DND-41 (cell line): ENCODE measurements around the gene IL3RA.

ENCODE experiments used
- ATAC-seq: fragments of 200-7000 bp; cut with Tn5 transposase; 3 replicates; pipeline ENCODE4 v1.9.1; 2021; ENCODE audit warnings: low read depth; ENCODE audit not compliant: insufficient read depth
- DNase-seq: peaks from one replicate; pipeline ENCODE4 v3.0.0-alpha.2; 2020
- H2AFZ ChIP-seq: 2 replicates; pipeline ENCODE4 v1.6.0; 2012; ENCODE audit warnings: low read depth, low read length
- H3K27ac ChIP-seq: 2 replicates; pipeline ENCODE4 v1.5.1; 2012; ENCODE audit warnings: low read length, inconsistent platforms
- H3K27me3 ChIP-seq: fragments of 200-600 bp; sonication (generic); 2 replicates; pipeline ENCODE4 v1.6.0; 2012; ENCODE audit warnings: low read length, mild to moderate bottlenecking, inconsistent platforms; ENCODE audit not compliant: insufficient read depth, poor library complexity
- H3K36me3 ChIP-seq: 2 replicates; pipeline ENCODE4 v1.5.1; 2012; ENCODE audit warnings: low read length, inconsistent platforms; ENCODE audit not compliant: insufficient read depth
- H3K4me1 ChIP-seq: 2 replicates; pipeline ENCODE4 v1.5.1; 2012; ENCODE audit warnings: mild to moderate bottlenecking, low read length; ENCODE audit not compliant: insufficient read depth
- H3K4me2 ChIP-seq: 2 replicates; pipeline ENCODE4 v1.6.0; 2012; ENCODE audit warnings: mild to moderate bottlenecking, moderate library complexity, low read length, inconsistent platforms; ENCODE audit not compliant: insufficient read depth
- H3K4me3 ChIP-seq, 2 experiments: fragments of 200-600 bp in 1 of 2; shearing (Covaris generic) in 1 of 2; 2 replicates each; pipeline ENCODE4 v1.5.1; 2012 to 2016; ENCODE audit warnings: inconsistent platforms in 2 of 2, low read length in 2 of 2, mild to moderate bottlenecking in 2 of 2, low read depth in 1 of 2, moderate library complexity in 1 of 2
- H3K79me2 ChIP-seq: 2 replicates; pipeline ENCODE4 v1.6.0; 2012; ENCODE audit warnings: low read length, inconsistent platforms; ENCODE audit not compliant: insufficient read depth
- H3K9ac ChIP-seq: 2 replicates; pipeline ENCODE4 v1.6.0; 2012; ENCODE audit warnings: low read depth, mild to moderate bottlenecking, inconsistent platforms, low read length, moderate library complexity
- H3K9me3 ChIP-seq: 2 replicates; pipeline ENCODE4 v1.5.1; 2012; ENCODE audit warnings: low read length, moderate library complexity, mild to moderate bottlenecking, inconsistent platforms; ENCODE audit not compliant: insufficient read depth, severe bottlenecking
- H4K20me1 ChIP-seq: 2 replicates; pipeline ENCODE4 v1.6.0; 2012; ENCODE audit warnings: low read length; ENCODE audit not compliant: insufficient read depth
- EZH2 ChIP-seq: IDR thresholded peaks from 3 replicates; pipeline ENCODE4 v1.6.1; 2012; ENCODE audit warnings: borderline replicate concordance, low read depth, mild to moderate bottlenecking, moderate library complexity, low read length, inconsistent platforms; ENCODE audit not compliant: severe bottlenecking
- TF ChIP-seq, protein P1 (sequence below): IDR thresholded peaks from 2 replicates; pipeline ENCODE4 v1.5.1; 2012; ENCODE audit warnings: borderline replicate concordance, low read length, moderate library complexity, mild to moderate bottlenecking; ENCODE audit not compliant: poor library complexity, severe bottlenecking; ENCODE audit errors: extremely low read depth

IL3RA gene

DNA sequence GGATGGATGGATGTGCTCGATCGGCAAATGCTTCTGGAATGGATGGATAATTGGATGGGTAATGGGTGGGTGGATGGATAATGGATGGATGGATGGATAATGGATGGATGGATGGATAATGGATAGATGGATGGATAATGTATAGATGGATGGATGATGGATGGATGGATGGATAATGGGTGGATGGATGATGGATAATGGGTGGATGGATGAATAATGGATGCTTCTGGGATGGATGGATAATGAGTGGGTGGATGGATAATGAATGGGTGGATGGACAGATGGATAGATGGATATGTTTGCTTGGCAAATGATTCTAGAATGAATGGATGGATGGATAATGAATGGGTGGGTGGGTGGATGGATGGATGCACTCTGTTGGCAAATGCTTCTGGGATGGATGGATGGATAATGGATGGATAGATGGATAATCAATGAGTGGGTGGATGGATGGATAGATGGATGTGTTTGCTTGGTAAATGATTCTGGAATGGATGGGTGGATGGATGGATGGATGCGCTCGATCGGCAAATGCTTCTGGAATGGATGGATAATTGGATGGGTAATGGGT, 59.1 kb downstream of the IL3RA start:
- DNase-seq (no peak), ATAC-seq (no peak)
- H4K20me1 ChIP-seq = peaks cover 45% of the 10 kb centered on the region
- H2AFZ ChIP-seq = no peak overlapping the region
- H3K27me3 ChIP-seq = no peaks in the 10 kb centered on the region
- peaks cover 36% of the 10 kb centered on the region for H3K4me1 ChIP-seq
- no peak overlapping the region for H3K27ac ChIP-seq
- H3K36me3 ChIP-seq = peaks cover 71% of the 10 kb centered on the region
- H3K4me2 ChIP-seq = peak overlapping the region; percentile 79; the same call in 1 of the 2 replicates
- no peak overlapping the region for H3K9ac ChIP-seq
- no peak overlapping the region for H3K4me3 ChIP-seq
- H3K9me3 ChIP-seq = no peaks in the 10 kb centered on the region
- TF ChIP-seq EZH2 = no peak
- TF ChIP-seq, protein P1, sequence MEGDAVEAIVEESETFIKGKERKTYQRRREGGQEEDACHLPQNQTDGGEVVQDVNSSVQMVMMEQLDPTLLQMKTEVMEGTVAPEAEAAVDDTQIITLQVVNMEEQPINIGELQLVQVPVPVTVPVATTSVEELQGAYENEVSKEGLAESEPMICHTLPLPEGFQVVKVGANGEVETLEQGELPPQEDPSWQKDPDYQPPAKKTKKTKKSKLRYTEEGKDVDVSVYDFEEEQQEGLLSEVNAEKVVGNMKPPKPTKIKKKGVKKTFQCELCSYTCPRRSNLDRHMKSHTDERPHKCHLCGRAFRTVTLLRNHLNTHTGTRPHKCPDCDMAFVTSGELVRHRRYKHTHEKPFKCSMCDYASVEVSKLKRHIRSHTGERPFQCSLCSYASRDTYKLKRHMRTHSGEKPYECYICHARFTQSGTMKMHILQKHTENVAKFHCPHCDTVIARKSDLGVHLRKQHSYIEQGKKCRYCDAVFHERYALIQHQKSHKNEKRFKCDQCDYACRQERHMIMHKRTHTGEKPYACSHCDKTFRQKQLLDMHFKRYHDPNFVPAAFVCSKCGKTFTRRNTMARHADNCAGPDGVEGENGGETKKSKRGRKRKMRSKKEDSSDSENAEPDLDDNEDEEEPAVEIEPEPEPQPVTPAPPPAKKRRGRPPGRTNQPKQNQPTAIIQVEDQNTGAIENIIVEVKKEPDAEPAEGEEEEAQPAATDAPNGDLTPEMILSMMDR = no peak
- H3K79me2 ChIP-seq = peaks cover 55% of the 10 kb centered on the region

DNA sequence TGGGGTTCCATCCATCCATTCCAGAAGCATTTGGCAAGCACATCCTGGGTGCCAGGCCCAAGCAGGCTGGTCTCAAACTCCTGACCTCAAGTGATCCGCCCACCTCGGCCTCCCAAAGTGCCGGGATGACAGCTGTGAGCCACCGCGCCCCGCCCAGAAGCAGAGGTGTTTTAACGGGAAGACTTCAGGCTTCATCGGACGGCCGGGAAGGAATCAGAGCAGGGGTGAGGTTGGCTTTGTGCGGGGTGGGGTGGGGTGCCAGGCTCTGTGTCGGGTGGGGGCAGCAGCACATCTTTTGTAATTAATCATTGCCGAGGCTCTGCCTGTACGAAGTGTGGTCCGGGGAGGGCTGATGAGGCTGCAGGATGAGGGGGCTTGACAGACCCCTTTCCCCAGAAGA, 60.4 kb downstream of the IL3RA start:
- Histone ChIP-seq H3K9ac (no peak overlapping the region), H3K36me3 (peaks cover 73% of the 10 kb centered on the region), H3K4me3 (no peak overlapping the region), H3K4me2 (no peak overlapping the region), H3K9me3 (no peaks in the 10 kb centered on the region), H4K20me1 (peaks cover 35% of the 10 kb centered on the region), H3K27me3 (no peaks in the 10 kb centered on the region), H2AFZ (no peak overlapping the region), H3K79me2 (peaks cover 46% of the 10 kb centered on the region), H3K4me1 (peaks cover 30% of the 10 kb centered on the region), H3K27ac (no peak overlapping the region)
- TF ChIP-seq, protein P1 = no peak
- ATAC-seq (no peak), DNase-seq (no peak)

DNA sequence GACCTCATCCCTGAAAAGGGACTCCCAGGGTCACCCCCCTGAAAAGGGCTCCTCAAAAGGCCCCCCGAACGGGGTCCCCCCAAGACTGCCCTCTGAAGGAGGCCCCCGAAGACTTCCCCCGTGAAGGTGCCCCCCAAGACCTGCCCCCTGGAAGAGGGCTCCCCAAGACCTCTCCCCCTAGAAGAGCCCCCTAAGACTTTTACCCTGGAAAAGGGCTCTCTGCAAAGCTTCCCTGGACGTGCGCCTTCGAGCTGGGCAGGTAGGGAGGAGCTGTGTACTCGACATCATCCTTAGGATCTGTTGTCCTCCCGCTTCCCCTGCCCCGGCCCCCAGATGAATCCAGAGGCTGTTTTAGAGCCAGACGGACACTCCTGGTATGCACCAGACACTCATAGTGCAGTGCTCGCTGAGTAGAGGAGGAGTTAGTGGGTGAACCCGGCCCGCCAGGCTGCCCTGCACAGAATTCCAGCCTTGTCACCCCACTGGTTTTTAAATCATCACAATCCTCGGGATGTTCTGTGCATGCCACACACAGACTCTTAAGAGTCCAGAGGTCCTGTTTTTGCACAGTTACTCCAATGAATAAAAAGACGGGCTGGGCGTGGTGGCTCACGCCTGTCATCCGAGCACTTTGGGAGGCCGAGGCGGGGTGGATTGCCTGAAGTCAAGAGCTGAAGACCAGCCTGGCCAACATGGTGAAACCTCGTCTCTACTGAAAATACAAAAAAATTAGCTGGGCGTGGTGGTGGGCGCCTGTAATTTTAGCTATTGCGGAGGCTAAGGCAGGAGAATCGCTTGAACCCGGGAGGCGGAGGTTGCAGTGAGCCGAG, 61.1 kb downstream of the IL3RA start:
- no peaks in the 10 kb centered on the region for H3K9me3 ChIP-seq
- TF ChIP-seq, protein P1 = no peak
- TF ChIP-seq EZH2 = no peak
- DNase-seq = no peak
- peaks cover 77% of the 10 kb centered on the region for H3K36me3 ChIP-seq
- no peak for ATAC-seq
- H3K27ac ChIP-seq = no peak overlapping the region
- no peak overlapping the region for H3K9ac ChIP-seq
- H3K79me2 ChIP-seq = peaks cover 42% of the 10 kb centered on the region
- no peaks in the 10 kb centered on the region for H3K27me3 ChIP-seq
- H3K4me3 ChIP-seq = no peak overlapping the region
- H3K4me2 ChIP-seq = no peak overlapping the region
- H3K4me1 ChIP-seq = peaks cover 30% of the 10 kb centered on the region
- H4K20me1 ChIP-seq = peaks cover 35% of the 10 kb centered on the region
- no peak overlapping the region for H2AFZ ChIP-seq
